GM21529 (cell line): ENCODE measurements around the gene CDC14C.
"Not testable (repeated sequence)": the region's sequence is repeated elsewhere in the genome, so short reads cannot be mapped to it uniquely, and the experiment has no call there.

ENCODE experiments used
- ATAC-seq: cut with Tn5 transposase; IDR thresholded peaks from one replicate; pipeline ENCODE4 v1.9.1; 2021; ENCODE audit not compliant: unreplicated experiment

The CDC14C gene

GRCh38 chr7:48924433-48924832, at the start of gene CDC14C:
TSS of gene CDC14C (plus strand) at chr7:48924547. CDS start at chr7:48924673, 126 bp downstream.
- no peak for ATAC-seq

GRCh38 chr7:48875045-48875916, 49.1 kb upstream of the CDC14C start:
- ATAC-seq: no peak

GRCh38 chr7:48876087-48876486, 48.3 kb upstream of the CDC14C start:
- ATAC-seq: no peak

- no peak for ATAC-seq
Observed at GRCh38 chr7:48880851-48881250, 43.5 kb upstream of the CDC14C start.

GRCh38 chr7:48887500-48887899, 36.8 kb upstream of the CDC14C start:
- ATAC-seq: no peak

GRCh38 chr7:48894574-48894973, 29.8 kb upstream of the CDC14C start:
- ATAC-seq: no peak

GRCh38 chr7:48899932-48900331, 24.4 kb upstream of the CDC14C start:
- ATAC-seq: no peak

- ATAC-seq: no peak
Observed at GRCh38 chr7:48901966-48902365, 22.4 kb upstream of the CDC14C start.

- ATAC-seq: no peak
Observed at GRCh38 chr7:48904975-48905374, 19.4 kb upstream of the CDC14C start.

GRCh38 chr7:48905686-48906085, 18.7 kb upstream of the CDC14C start:
- ATAC-seq: not testable (repeated sequence)

- not testable (repeated sequence) for ATAC-seq
Observed at GRCh38 chr7:48909887-48910286, 14.5 kb upstream of the CDC14C start.

- no peak for ATAC-seq
Observed at GRCh38 chr7:48931481-48931880, 7.1 kb downstream of the CDC14C start.

- ATAC-seq: no peak
Observed at GRCh38 chr7:48932126-48932910, 8.0 kb downstream of the CDC14C start.

GRCh38 chr7:48933549-48934085, 9.3 kb downstream of the CDC14C start:
- no peak for ATAC-seq

- no peak for ATAC-seq
Observed at GRCh38 chr7:48938539-48939295, 14.4 kb downstream of the CDC14C start.

- no peak for ATAC-seq
Observed at GRCh38 chr7:48943279-48943990, 19.1 kb downstream of the CDC14C start.

GRCh38 chr7:48955916-48956315, 31.6 kb downstream of the CDC14C start:
- no peak for ATAC-seq

GRCh38 chr7:48959676-48960075, 35.3 kb downstream of the CDC14C start:
- no peak for ATAC-seq

GRCh38 chr7:48962821-48963505, 38.6 kb downstream of the CDC14C start:
- no peak for ATAC-seq

- no peak for ATAC-seq
Observed at GRCh38 chr7:48964074-48964473, 39.7 kb downstream of the CDC14C start.
